Cardiac muscle cell (in vitro differentiated cells and primary cell): ENCODE measurements around the gene TMEM200B. TPM values are rescaled to one million over a fixed set of nuclear protein-coding genes. Genes with fewer than 3 reads are reported as not detected.

Experiments
- DNase-seq, 2 donors: peaks; one replicate each; pipeline versions ENCODE4 v3.0.0 to v3.0.0-alpha.2; 2010 to 2017; ENCODE audit warnings: low read depth in 1 of 2, low spot score in 1 of 2
- H3K27ac ChIP-seq: fragments of 200-600 bp; sonication (generic); 2 replicates; pipeline ENCODE4 v1.5.1; 2016
- H3K27me3 ChIP-seq: fragments of 200-600 bp; sonication (generic); 2 replicates; pipeline ENCODE4 v1.6.0; 2016; ENCODE audit warnings: control low read depth
- H3K36me3 ChIP-seq: fragments of 200-600 bp; sonication (generic); 2 replicates; pipeline ENCODE4 v1.5.1; 2016; ENCODE audit warnings: control low read depth
- H3K4me1 ChIP-seq: fragments of 200-600 bp; sonication (generic); 2 replicates; pipeline ENCODE4 v1.8.1; 2017; ENCODE audit warnings: low read depth, mild to moderate bottlenecking, mixed run types
- H3K4me3 ChIP-seq: fragments of 200-600 bp; sonication (generic); 2 replicates; pipeline ENCODE4 v1.5.1; 2016; ENCODE audit warnings: mild to moderate bottlenecking
- H3K9me3 ChIP-seq: fragments of 200-600 bp; sonication (generic); 2 replicates; pipeline ENCODE4 v1.5.1; 2017; ENCODE audit warnings: low read depth, mild to moderate bottlenecking, control low read depth
- polyA plus RNA-seq: library from polyadenylated mRNA; unstranded; fragments of >200 nt; fragmentation: Nextera tagmentation; extraction: Ambion mirVana; gene quantifications from 2 replicates; pipeline ENCODE4 v1.2.1, GENCODE V29; 2016
- total RNA-seq: library from RNA; depleted of rRNA; stranded (reverse); fragments of >200 nt; gene quantifications from 2 replicates; pipeline ENCODE4 v1.2.3, GENCODE V29; 2016
- TF ChIP-seq, protein P1 (sequence below): IDR thresholded peaks from 2 replicates; pipeline ENCODE4 v1.5.1; 2012; ENCODE audit warnings: low read depth, mild to moderate bottlenecking, low read length

The TMEM200B gene
- total and polyA plus RNA-seq, 2 experiments from 2014 or later: 18.7 to 37.6 TPM

DNA sequence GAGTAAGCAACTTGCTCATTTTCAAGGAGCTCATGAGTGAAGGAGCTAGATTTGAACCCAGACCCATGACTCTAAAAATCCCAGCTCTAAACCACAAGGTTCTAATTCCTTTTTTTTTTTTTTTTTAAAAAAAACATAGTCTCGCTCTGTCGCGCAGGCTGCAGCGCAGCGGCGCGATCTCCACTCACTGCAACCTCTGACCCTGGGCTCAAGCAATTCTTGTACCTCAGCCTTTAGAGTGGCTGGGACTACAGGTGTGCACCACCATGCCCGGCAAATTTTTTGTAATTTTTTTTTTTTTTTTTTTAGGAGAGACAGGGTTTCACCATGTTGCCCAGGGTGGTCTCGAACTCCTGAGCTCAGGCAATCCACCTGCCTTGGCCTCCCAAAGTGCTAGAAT is 44.2 kb upstream of the TMEM200B start:
- TF ChIP-seq, protein P1, sequence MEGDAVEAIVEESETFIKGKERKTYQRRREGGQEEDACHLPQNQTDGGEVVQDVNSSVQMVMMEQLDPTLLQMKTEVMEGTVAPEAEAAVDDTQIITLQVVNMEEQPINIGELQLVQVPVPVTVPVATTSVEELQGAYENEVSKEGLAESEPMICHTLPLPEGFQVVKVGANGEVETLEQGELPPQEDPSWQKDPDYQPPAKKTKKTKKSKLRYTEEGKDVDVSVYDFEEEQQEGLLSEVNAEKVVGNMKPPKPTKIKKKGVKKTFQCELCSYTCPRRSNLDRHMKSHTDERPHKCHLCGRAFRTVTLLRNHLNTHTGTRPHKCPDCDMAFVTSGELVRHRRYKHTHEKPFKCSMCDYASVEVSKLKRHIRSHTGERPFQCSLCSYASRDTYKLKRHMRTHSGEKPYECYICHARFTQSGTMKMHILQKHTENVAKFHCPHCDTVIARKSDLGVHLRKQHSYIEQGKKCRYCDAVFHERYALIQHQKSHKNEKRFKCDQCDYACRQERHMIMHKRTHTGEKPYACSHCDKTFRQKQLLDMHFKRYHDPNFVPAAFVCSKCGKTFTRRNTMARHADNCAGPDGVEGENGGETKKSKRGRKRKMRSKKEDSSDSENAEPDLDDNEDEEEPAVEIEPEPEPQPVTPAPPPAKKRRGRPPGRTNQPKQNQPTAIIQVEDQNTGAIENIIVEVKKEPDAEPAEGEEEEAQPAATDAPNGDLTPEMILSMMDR: no peak
- no peak overlapping the region for H3K27ac ChIP-seq
- H3K9me3 ChIP-seq: no peaks in the 10 kb centered on the region
- no peak overlapping the region for H3K4me3 ChIP-seq
- H3K4me1 ChIP-seq: peaks cover 14% of the 10 kb centered on the region
- no peak for DNase-seq
- no peaks in the 10 kb centered on the region for H3K27me3 ChIP-seq
- H3K36me3 ChIP-seq: peaks cover 23% of the 10 kb centered on the region

DNA sequence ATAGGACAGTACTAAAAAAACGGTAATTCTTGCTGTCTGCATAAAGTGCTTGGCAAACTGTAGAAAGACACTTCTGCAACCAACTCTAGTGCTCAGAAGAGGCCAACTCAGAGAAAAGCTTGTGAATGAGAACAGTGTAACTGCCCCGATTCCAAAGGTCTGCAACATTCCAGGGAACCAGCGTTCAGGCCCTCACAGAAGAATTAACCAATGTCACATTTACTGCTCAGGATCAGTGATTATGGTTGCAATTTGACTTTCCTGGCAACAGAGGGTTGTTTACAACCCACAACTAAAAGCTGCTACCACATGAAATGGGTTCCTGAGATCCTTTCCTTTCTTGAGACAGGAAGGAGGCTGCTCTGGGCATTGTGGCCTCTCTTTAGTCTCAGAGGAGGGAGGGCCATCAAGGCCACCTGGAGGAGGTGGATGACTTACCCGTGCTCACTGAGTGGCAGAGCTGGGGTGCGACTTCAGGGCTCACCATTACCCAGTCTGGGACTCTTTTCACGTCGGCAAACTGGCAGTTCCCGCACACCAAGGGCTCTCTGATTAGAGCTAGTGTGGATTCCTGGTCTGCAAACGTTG is 42.7 kb upstream of the TMEM200B start:
- Histone ChIP-seq H3K27ac (peak overlapping the region; percentile 43), H3K9me3 (no peaks in the 10 kb centered on the region), H3K4me3 (no peak overlapping the region), H3K27me3 (no peaks in the 10 kb centered on the region), H3K36me3 (peaks cover 23% of the 10 kb centered on the region), H3K4me1 (peaks cover 26% of the 10 kb centered on the region)
- DNase-seq: no peak
- TF ChIP-seq, protein P1: no peak

DNA sequence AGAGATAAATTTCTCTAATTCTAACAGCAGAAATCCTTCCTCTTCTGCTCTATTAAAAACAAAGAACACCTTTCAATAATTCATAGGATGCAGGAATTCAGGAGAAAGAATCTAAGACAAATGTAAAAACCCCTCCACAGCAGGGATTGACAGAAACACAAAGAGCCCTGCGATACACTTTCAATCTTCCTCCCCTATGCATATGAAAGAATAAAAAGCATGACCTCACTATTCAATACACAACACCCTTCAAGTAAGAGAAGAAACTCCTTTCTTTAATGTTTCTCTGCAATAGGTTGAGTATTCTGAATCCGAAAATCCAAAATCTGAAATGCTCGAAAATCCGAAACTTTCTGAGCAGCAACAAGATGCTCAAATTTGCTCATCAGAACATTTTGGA is 40.9 kb upstream of the TMEM200B start:
- Histone ChIP-seq H3K27me3 (no peaks in the 10 kb centered on the region), H3K9me3 (no peaks in the 10 kb centered on the region), H3K27ac (no peak overlapping the region), H3K36me3 (peaks cover 28% of the 10 kb centered on the region), H3K4me1 (peaks cover 19% of the 10 kb centered on the region), H3K4me3 (no peak overlapping the region)
- TF ChIP-seq, protein P1: no peak
- no peak for DNase-seq

DNA sequence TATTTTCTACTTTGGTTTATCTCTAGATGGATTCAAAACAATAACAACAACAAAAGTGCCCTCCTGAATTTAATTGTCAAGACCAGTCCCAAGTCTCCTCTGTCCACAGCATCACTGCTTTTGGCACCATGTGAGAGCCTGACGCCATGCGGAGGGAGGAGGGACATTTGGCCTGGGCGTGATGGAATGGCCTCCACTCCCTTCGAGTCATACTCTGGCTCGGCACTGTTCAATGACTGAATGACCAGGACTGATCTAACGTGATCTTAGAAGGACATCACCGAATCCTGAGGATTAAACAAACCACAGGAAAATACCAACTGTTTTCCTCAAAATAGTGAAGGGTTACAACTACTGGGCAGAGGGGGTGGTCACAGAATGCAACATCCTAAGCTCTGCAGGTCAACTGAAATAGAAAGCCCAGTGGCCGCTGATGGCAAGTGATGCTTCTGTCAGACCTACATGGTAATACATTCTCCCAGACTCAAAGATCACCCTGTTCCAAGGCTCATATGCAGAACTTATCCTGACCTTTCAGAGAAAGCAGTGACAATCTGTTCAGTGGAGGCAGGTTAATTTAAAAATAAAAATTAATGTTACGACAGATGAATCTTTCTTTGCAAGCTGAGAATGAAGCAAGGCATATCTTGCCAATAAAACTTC is 38.9 kb upstream of the TMEM200B start:
- no peaks in the 10 kb centered on the region for H3K27me3 ChIP-seq
- H3K4me3 ChIP-seq: no peak overlapping the region
- DNase-seq: no peak
- H3K9me3 ChIP-seq: no peaks in the 10 kb centered on the region
- H3K27ac ChIP-seq: no peak overlapping the region
- H3K4me1 ChIP-seq: peaks cover 27% of the 10 kb centered on the region
- H3K36me3 ChIP-seq: peaks cover 34% of the 10 kb centered on the region
- TF ChIP-seq, protein P1: no peak

DNA sequence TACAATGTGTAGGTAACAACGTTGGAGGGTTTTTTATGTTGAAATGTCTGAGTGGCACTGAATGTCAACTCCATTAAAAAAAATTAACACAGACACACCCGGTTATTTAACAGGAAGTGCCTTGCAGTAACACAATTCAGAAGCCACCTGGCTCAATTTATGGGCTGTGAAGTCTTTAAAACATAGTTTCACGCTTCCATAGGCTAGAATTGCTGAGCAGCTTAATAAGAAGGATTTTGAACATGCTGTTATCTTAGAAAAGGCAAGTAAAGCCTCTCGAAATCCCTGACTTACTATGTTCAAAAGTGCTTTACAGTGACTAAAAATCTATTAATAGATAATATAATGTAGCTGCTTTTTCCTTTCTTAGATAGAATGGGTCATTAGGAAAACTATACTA is 38.3 kb upstream of the TMEM200B start:
- Histone ChIP-seq H3K36me3 (peaks cover 31% of the 10 kb centered on the region), H3K4me1 (peaks cover 33% of the 10 kb centered on the region), H3K4me3 (no peak overlapping the region), H3K27me3 (no peaks in the 10 kb centered on the region), H3K9me3 (no peaks in the 10 kb centered on the region), H3K27ac (no peak overlapping the region)
- no peak for DNase-seq
- TF ChIP-seq, protein P1: no peak
